SIG-M5 treated with dmso at 0.1 percent for 504 hours (cell line): Measurements from ENCODE around the gene PARVB.

ENCODE experiments used
- DNase-seq: peaks from one replicate; lab custom pipeline; 2025; ENCODE audit not compliant: unreplicated experiment; lab: John Stamatoyannopoulos, UW

The PARVB gene

GRCh38 chr22:44157916-44158618 lies 134.0 kb downstream of the PARVB start:
- no peak for DNase-seq

- no peak for DNase-seq
These were observed 134.7 kb downstream of the PARVB start for GRCh38 chr22:44158816-44159215.

- no peak for DNase-seq
These were observed 135.1 kb downstream of the PARVB start for GRCh38 chr22:44159221-44159620.

GRCh38 chr22:44159811-44160210 lies 135.7 kb downstream of the PARVB start:
- no peak for DNase-seq

- no peak for DNase-seq
These were observed 136.3 kb downstream of the PARVB start for GRCh38 chr22:44160421-44160820.

GRCh38 chr22:44161673-44162072 lies 137.6 kb downstream of the PARVB start:
- no peak for DNase-seq

GRCh38 chr22:44162960-44163359 lies 138.9 kb downstream of the PARVB start:
- no peak for DNase-seq

GRCh38 chr22:44163536-44163935 lies 139.4 kb downstream of the PARVB start:
- DNase-seq: no peak

GRCh38 chr22:44164031-44164430 lies 139.9 kb downstream of the PARVB start:
- no peak for DNase-seq

GRCh38 chr22:44165286-44165874 lies 141.3 kb downstream of the PARVB start:
- no peak for DNase-seq

GRCh38 chr22:44166498-44167276 lies 142.6 kb downstream of the PARVB start:
- DNase-seq: no peak

GRCh38 chr22:44167501-44167900 lies 143.4 kb downstream of the PARVB start:
- no peak for DNase-seq

- DNase-seq: no peak
These were observed 144.1 kb downstream of the PARVB start for GRCh38 chr22:44168206-44168605.

- no peak for DNase-seq
These were observed 146.4 kb downstream of the PARVB start for GRCh38 chr22:44170470-44170869.

- DNase-seq: peak; percentile 50
These were observed 147.5 kb downstream of the PARVB start for GRCh38 chr22:44171561-44171960.

GRCh38 chr22:44172370-44173108 lies 148.4 kb downstream of the PARVB start:
- DNase-seq: peak; percentile 88

- DNase-seq: no peak
These were observed 149.1 kb downstream of the PARVB start for GRCh38 chr22:44173154-44173553.

GRCh38 chr22:44175676-44176075 lies 151.6 kb downstream of the PARVB start:
- DNase-seq: no peak

GRCh38 chr22:44179196-44179988 lies 155.3 kb downstream of the PARVB start:
- DNase-seq: peak; percentile 20

GRCh38 chr22:44179989-44180705 lies 156.0 kb downstream of the PARVB start:
- DNase-seq: peak; percentile 45
